Stomach (tissue), 4 donors: ENCODE data around the gene PRDX6.

Source experiments
- CTCF ChIP-seq, 7 experiments: fragments of 450-650 bp in 4 of 7; fragments of 200-600 bp in 3 of 7; sonication (generic) in 3 of 7; IDR thresholded peaks; one replicate each; pipeline ENCODE4 v1.5.1; 2016 to 2019; ENCODE audit warnings: antibody characterized with exemption in 7 of 7, control low read depth in 2 of 7, mild to moderate bottlenecking in 1 of 7
- POLR2A ChIP-seq, 4 donors: fragments of 450-650 bp; IDR thresholded peaks; one replicate each; pipeline ENCODE4 v1.6.1; 2016; ENCODE audit warnings: antibody characterized with exemption in 4 of 4, control low read depth in 2 of 4, mild to moderate bottlenecking in 1 of 4, moderate library complexity in 1 of 4
- POLR2AphosphoS5 ChIP-seq, 3 donors: sonication (generic); formaldehyde crosslinking; IDR thresholded peaks; one replicate each; pipeline ENCODE4 v1.6.1; 2016; ENCODE audit warnings: antibody characterized with exemption in 3 of 3

DNA sequence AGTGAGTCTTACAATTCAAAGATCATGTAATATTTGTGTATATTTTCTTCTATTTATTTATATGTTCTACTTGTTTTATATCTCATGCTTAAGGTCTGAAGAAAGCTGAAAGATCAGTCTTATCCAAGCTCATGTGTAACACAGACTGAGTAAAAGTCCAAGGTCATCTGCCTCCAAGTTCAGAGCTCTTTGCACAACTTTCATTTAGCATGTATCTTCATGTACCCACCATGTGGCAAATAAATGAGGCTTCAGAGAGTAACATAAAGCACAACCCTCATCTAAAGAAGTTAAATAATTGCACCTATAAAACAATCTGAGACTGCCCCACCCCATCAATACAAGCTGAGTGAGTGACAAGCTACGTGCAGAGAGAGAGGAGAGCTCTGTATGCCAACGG lies 38.5 kb upstream of the PRDX6 start:
- no peak for TF ChIP-seq POLR2AphosphoS5 (IDR thresholded peaks at IDR 0.05)
- TF ChIP-seq CTCF (IDR thresholded peaks at IDR 0.05), result no peak
- no peak for TF ChIP-seq POLR2A (IDR thresholded peaks at IDR 0.05)
